MM.1S (cell line): ENCODE measurements around the gene SEMA6B.

Experiments used
- DNase-seq: peaks from one replicate; pipeline ENCODE4 v3.0.0-alpha.2; 2015
- H2AFZ ChIP-seq: fragments of 300-600 bp; sonication (generic); 2 replicates; pipeline ENCODE4 v1.6.0; 2016; ENCODE audit warnings: antibody characterized with exemption, low read length
- H3F3A ChIP-seq: fragments of 300-600 bp; sonication (generic); 2 replicates; pipeline ENCODE4 v1.6.1; 2016; ENCODE audit warnings: mild to moderate bottlenecking, antibody characterized with exemption, low read length, moderate library complexity, mixed read lengths; ENCODE audit not compliant: insufficient read depth
- H3K27ac ChIP-seq: fragments of 300-600 bp; sonication (generic); 2 replicates; pipeline ENCODE4 v1.5.1; 2016; ENCODE audit warnings: mild to moderate bottlenecking, low read length
- H3K27me3 ChIP-seq: fragments of 300-600 bp; sonication (generic); replicated peaks from 2 replicates; pipeline ENCODE4 v1.6.0; 2016; ENCODE audit warnings: low read length; ENCODE audit not compliant: insufficient read depth
- H3K36me3 ChIP-seq: fragments of 300-600 bp; sonication (generic); replicated peaks from 2 replicates; pipeline ENCODE4 v1.6.1; 2016; ENCODE audit warnings: mild to moderate bottlenecking, low read length, mixed read lengths; ENCODE audit not compliant: insufficient read depth
- H3K4me1 ChIP-seq: fragments of 300-600 bp; sonication (generic); 2 replicates; pipeline ENCODE4 v1.6.1; 2016; ENCODE audit warnings: low read length, mixed read lengths
- H3K4me2 ChIP-seq: fragments of 300-600 bp; sonication (generic); 2 replicates; pipeline ENCODE4 v1.6.0; 2016; ENCODE audit warnings: low read depth, low read length
- H3K4me3 ChIP-seq: fragments of 300-600 bp; sonication (generic); 2 replicates; pipeline ENCODE4 v1.5.1; 2016; ENCODE audit warnings: low read length, mixed read lengths
- H3K79me2 ChIP-seq: fragments of 300-600 bp; sonication (generic); 2 replicates; pipeline ENCODE4 v1.6.1; 2016; ENCODE audit warnings: mixed run types, low read length, mixed read lengths
- H3K9ac ChIP-seq: fragments of 300-600 bp; sonication (generic); 2 replicates; pipeline ENCODE4 v1.6.1; 2016; ENCODE audit warnings: low read length, mixed read lengths
- H3K9me2 ChIP-seq: fragments of 300-600 bp; sonication (generic); replicated peaks from 2 replicates; pipeline ENCODE4 v1.6.1; 2016; ENCODE audit warnings: mild to moderate bottlenecking, low read length, mixed read lengths; ENCODE audit not compliant: insufficient read depth
- H3K9me3 ChIP-seq: fragments of 300-600 bp; sonication (generic); replicated peaks from 2 replicates; pipeline ENCODE4 v1.6.1; 2016; ENCODE audit warnings: mild to moderate bottlenecking, low read length, mixed read lengths; ENCODE audit not compliant: insufficient read depth
- H4K20me1 ChIP-seq: fragments of 300-600 bp; sonication (generic); 2 replicates; pipeline ENCODE4 v1.6.1; 2016; ENCODE audit warnings: mild to moderate bottlenecking, low read length, moderate library complexity, mixed read lengths; ENCODE audit not compliant: insufficient read depth
- CTCF ChIP-seq: fragments of 300-600 bp; sonication (generic); IDR thresholded peaks from 2 replicates; pipeline ENCODE4 v1.5.1; 2016; ENCODE audit warnings: antibody characterized with exemption, low read length, mixed read lengths
- EZH2 ChIP-seq: fragments of 300-600 bp; sonication (generic); optimal IDR thresholded peaks from 2 replicates; pipeline ENCODE3; 2017; ENCODE audit warnings: low read depth, mild to moderate bottlenecking, antibody characterized with exemption, low read length, mixed read lengths
- EZH2phosphoT487 ChIP-seq: fragments of 300-600 bp; sonication (generic); IDR thresholded peaks from 2 replicates; pipeline ENCODE4 v1.6.1; 2018; ENCODE audit warnings: antibody characterized with exemption, low read length

The SEMA6B gene

GRCh38 chr19:4508698-4509097, 50.8 kb downstream of the SEMA6B start:
- Histone ChIP-seq H3K4me2 (no peak overlapping the region), H3F3A (no peaks in the 10 kb centered on the region), H3K79me2 (no peaks in the 10 kb centered on the region), H3K4me3 (no peak overlapping the region), H3K27ac (no peak overlapping the region), H3K4me1 (no peaks in the 10 kb centered on the region), H3K9me3 (no peaks in the 10 kb centered on the region), H2AFZ (no peak overlapping the region), H3K36me3 (no peaks in the 10 kb centered on the region), H4K20me1 (no peaks in the 10 kb centered on the region), H3K27me3 (peaks cover 13% of the 10 kb centered on the region), H3K9me2 (no peaks in the 10 kb centered on the region), H3K9ac (no peak overlapping the region)
- DNase-seq = no peak
- TF ChIP-seq CTCF = no peak
- no peak for TF ChIP-seq EZH2
- no peak for TF ChIP-seq EZH2phosphoT487

GRCh38 chr19:4507804-4508203, 51.7 kb downstream of the SEMA6B start:
- H2AFZ ChIP-seq = no peak overlapping the region
- no peaks in the 10 kb centered on the region for H3K4me1 ChIP-seq
- no peaks in the 10 kb centered on the region for H3F3A ChIP-seq
- peaks cover 8% of the 10 kb centered on the region; the same call in 1 of the 2 replicates for H3K27me3 ChIP-seq
- no peak overlapping the region for H3K4me2 ChIP-seq
- no peaks in the 10 kb centered on the region for H3K9me3 ChIP-seq
- DNase-seq = no peak
- no peaks in the 10 kb centered on the region for H3K9me2 ChIP-seq
- H3K36me3 ChIP-seq = no peaks in the 10 kb centered on the region
- TF ChIP-seq EZH2phosphoT487 (no peak), CTCF (no peak), EZH2 (no peak)
- H4K20me1 ChIP-seq = no peaks in the 10 kb centered on the region
- H3K79me2 ChIP-seq = no peaks in the 10 kb centered on the region
- H3K4me3 ChIP-seq = no peak overlapping the region
- no peak overlapping the region for H3K27ac ChIP-seq
- no peak overlapping the region for H3K9ac ChIP-seq

- no peak overlapping the region for H3K4me2 ChIP-seq
- peaks cover 8% of the 10 kb centered on the region; the same call in 1 of the 2 replicates for H3K27me3 ChIP-seq
- H3K9me3 ChIP-seq = no peaks in the 10 kb centered on the region
- H4K20me1 ChIP-seq = no peaks in the 10 kb centered on the region
- no peaks in the 10 kb centered on the region for H3K9me2 ChIP-seq
- no peak overlapping the region for H3K27ac ChIP-seq
- no peak overlapping the region for H2AFZ ChIP-seq
- DNase-seq = no peak
- no peaks in the 10 kb centered on the region for H3K36me3 ChIP-seq
- no peak overlapping the region for H3K9ac ChIP-seq
- H3K79me2 ChIP-seq = no peaks in the 10 kb centered on the region
- TF ChIP-seq EZH2 = no peak
- TF ChIP-seq EZH2phosphoT487 = no peak
- TF ChIP-seq CTCF = no peak
- H3F3A ChIP-seq = no peaks in the 10 kb centered on the region
- no peak overlapping the region for H3K4me3 ChIP-seq
- no peaks in the 10 kb centered on the region for H3K4me1 ChIP-seq
Measured at GRCh38 chr19:4507150-4507452, 52.4 kb downstream of the SEMA6B start.
